Loucy (cell line): ENCODE results near the gene NME8.

Experiments
- EZH2phosphoT487 ChIP-seq: fragments of 200-600 bp; IDR thresholded peaks from 2 replicates; pipeline ENCODE4 v1.6.1; 2018; ENCODE audit warnings: antibody characterized with exemption, mild to moderate bottlenecking, moderate library complexity, borderline replicate concordance
- TF ChIP-seq, protein P1 (sequence below): fragments of 200-600 bp; sonication (generic); conservative IDR thresholded peaks from 2 replicates; pipeline ENCODE4 v1.5.1; 2014; ENCODE audit warnings: mild to moderate bottlenecking, antibody characterized with exemption, low read length

DNA sequence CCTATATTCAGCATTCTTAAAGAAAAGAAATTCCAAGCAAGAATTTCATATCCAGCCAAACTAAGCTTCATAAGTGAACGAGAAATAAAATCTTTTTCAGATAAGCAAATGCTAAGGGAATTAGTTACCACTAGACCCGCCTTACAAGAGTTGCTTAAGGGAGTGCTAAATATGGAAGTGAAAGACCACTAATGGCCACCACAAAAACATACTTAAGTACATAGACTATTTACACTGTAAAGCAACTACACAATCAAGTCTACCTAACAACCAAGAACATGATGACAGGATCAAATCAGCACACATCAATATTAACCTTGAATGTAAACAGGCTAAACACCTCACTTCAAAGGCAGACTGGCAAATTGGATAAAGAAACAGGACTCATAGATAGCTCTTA is 42.2 kb upstream of the NME8 start:
- TF ChIP-seq, protein P1, sequence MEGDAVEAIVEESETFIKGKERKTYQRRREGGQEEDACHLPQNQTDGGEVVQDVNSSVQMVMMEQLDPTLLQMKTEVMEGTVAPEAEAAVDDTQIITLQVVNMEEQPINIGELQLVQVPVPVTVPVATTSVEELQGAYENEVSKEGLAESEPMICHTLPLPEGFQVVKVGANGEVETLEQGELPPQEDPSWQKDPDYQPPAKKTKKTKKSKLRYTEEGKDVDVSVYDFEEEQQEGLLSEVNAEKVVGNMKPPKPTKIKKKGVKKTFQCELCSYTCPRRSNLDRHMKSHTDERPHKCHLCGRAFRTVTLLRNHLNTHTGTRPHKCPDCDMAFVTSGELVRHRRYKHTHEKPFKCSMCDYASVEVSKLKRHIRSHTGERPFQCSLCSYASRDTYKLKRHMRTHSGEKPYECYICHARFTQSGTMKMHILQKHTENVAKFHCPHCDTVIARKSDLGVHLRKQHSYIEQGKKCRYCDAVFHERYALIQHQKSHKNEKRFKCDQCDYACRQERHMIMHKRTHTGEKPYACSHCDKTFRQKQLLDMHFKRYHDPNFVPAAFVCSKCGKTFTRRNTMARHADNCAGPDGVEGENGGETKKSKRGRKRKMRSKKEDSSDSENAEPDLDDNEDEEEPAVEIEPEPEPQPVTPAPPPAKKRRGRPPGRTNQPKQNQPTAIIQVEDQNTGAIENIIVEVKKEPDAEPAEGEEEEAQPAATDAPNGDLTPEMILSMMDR = no peak
- TF ChIP-seq EZH2phosphoT487 = no peak
